Colonic mucosa (tissue), 4 donors: ENCODE measurements around the gene PEPD. TPM values are rescaled to one million over a fixed set of nuclear protein-coding genes. Genes with fewer than 3 reads are reported as not detected.

Experiments
- DNase-seq: peaks from one replicate; pipeline ENCODE4 v3.0.0-alpha.2; 2020
- H3K27ac ChIP-seq: fragments of 200-600 bp; one replicate; pipeline ENCODE4 v1.8.0; 2021
- H3K27me3 ChIP-seq: fragments of 200-600 bp; one replicate; pipeline ENCODE4 v1.8.0; 2021
- H3K36me3 ChIP-seq: fragments of 200-600 bp; one replicate; pipeline ENCODE4 v1.8.0; 2021
- H3K4me1 ChIP-seq: fragments of 200-600 bp; one replicate; pipeline ENCODE4 v1.8.0; 2021; ENCODE audit warnings: mild to moderate bottlenecking
- H3K4me3 ChIP-seq: fragments of 200-600 bp; one replicate; pipeline ENCODE4 v1.8.0; 2021
- H3K9ac ChIP-seq, 2 donors: one replicate each; pipeline ENCODE4 v1.7.0; 2013; ENCODE audit warnings: control low read depth in 2 of 2, low read depth in 2 of 2, low read length in 2 of 2
- H3K9me3 ChIP-seq: fragments of 200-600 bp; one replicate; pipeline ENCODE4 v1.8.0; 2021
- intact Hi-C: fragments of 100-400 bp; cut with DNase I; formaldehyde crosslinking; loops from one replicate; pipeline ENCODE4 v1.14.1; 2022
- total RNA-seq, 2 donors: library from RNA; stranded (reverse); fragmentation: NEBNext Ultra II Directional in 1 of 2; extraction: Animal tissue kit (Norgen Biotek cat#: 25700) in 1 of 2; gene quantifications; one replicate each; pipeline ENCODE4 v1.2.1, GENCODE V29; 2021
- TF ChIP-seq, protein P1 (sequence below): fragments of 200-600 bp; IDR thresholded peaks from one replicate; pipeline ENCODE4 v1.8.0; 2022; ENCODE audit warnings: antibody characterized with exemption, mild to moderate bottlenecking
- donor health status: healthy.
- donor health status: DM: no; HTN: no; CAD: no.
- donor health status: DM: no; HTN: no; CAD: no.

The PEPD gene
- total RNA-seq, 2 donors from 2014 or later: 47.9 to 71.4 TPM

GRCh38 chr19:33498391-33499000 lies 23.1 kb downstream of the PEPD start:
- DNase-seq: no peak
- H3K4me1 ChIP-seq: no peaks in the 10 kb centered on the region
- intact Hi-C loops: no loop called here

GRCh38 chr19:33497778-33498175 lies 23.8 kb downstream of the PEPD start:
- H3K36me3 ChIP-seq: no peaks in the 10 kb centered on the region
- no peaks in the 10 kb centered on the region for H3K27me3 ChIP-seq
- H3K4me1 ChIP-seq: no peaks in the 10 kb centered on the region
- H3K9ac ChIP-seq: no peak overlapping the region
- no peak for DNase-seq
- intact Hi-C loops: no loop called here
- TF ChIP-seq, protein P1, sequence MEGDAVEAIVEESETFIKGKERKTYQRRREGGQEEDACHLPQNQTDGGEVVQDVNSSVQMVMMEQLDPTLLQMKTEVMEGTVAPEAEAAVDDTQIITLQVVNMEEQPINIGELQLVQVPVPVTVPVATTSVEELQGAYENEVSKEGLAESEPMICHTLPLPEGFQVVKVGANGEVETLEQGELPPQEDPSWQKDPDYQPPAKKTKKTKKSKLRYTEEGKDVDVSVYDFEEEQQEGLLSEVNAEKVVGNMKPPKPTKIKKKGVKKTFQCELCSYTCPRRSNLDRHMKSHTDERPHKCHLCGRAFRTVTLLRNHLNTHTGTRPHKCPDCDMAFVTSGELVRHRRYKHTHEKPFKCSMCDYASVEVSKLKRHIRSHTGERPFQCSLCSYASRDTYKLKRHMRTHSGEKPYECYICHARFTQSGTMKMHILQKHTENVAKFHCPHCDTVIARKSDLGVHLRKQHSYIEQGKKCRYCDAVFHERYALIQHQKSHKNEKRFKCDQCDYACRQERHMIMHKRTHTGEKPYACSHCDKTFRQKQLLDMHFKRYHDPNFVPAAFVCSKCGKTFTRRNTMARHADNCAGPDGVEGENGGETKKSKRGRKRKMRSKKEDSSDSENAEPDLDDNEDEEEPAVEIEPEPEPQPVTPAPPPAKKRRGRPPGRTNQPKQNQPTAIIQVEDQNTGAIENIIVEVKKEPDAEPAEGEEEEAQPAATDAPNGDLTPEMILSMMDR: no peak
- no peak overlapping the region for H3K27ac ChIP-seq
- no peaks in the 10 kb centered on the region for H3K9me3 ChIP-seq
- no peak overlapping the region for H3K4me3 ChIP-seq

More at GRCh38 chr19:33498391-33499000, 23.1 kb downstream of the PEPD start:
- Histone ChIP-seq H3K4me3 (no peak overlapping the region), H3K9ac (no peak overlapping the region), H3K9me3 (no peaks in the 10 kb centered on the region), H3K27me3 (no peaks in the 10 kb centered on the region), H3K36me3 (no peaks in the 10 kb centered on the region), H3K27ac (no peak overlapping the region)
- TF ChIP-seq, protein P1: no peak

GRCh38 chr19:33497131-33497777 lies 24.3 kb downstream of the PEPD start:
- intact Hi-C loops: no loop called here
- Histone ChIP-seq H3K4me1 (no peaks in the 10 kb centered on the region), H3K9ac (no peak overlapping the region), H3K36me3 (no peaks in the 10 kb centered on the region), H3K27ac (no peak overlapping the region), H3K4me3 (no peak overlapping the region), H3K27me3 (no peaks in the 10 kb centered on the region), H3K9me3 (no peaks in the 10 kb centered on the region)
- TF ChIP-seq, protein P1: no peak
- DNase-seq: no peak

DNA sequence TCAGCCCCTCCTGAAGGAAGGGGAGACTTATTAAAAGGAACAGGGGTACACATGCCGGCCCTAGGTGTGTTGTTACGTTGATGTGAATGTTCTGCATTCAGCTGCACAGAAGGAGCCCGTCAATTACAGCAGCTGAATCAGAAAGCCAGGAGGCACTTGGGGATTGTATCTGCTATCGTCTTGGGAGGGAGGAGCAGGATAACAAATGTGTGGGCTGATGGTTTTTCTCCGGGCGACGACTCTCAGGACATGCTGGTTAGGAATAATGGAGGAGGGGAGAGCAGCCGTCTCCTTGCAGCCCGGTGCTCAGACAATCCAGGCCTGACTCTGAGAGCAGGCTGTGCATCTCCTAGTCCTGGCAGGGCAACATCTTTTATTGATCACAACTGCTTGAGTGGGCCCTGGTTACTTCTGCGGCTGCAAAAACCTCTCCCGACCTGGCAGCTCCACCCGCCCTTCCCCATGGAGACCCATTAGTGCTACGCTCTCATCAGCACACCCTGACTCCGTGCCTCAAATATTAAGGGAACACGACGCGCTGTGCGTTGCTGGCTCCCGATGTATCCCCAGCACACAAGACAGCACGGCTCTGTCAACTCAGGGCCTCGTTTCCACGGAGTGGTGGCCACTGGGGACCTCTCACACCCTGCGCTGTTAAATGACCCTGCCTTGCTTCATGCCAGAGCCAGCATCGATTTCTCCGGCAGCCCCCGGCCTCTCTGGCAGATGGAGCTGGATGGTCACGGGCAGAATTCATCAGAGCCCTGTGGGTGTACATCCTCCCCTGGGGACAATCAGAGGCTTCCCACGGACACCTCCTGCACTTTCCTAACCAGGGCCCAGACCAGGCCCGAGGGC lies 25.3 kb downstream of the PEPD start:
- no peaks in the 10 kb centered on the region for H3K9me3 ChIP-seq
- H3K36me3 ChIP-seq: no peaks in the 10 kb centered on the region
- H3K4me3 ChIP-seq: no peak overlapping the region
- H3K27me3 ChIP-seq: no peaks in the 10 kb centered on the region
- intact Hi-C loops: no loop called here
- no peak for DNase-seq
- no peak overlapping the region for H3K27ac ChIP-seq
- TF ChIP-seq, protein P1: no peak
- no peaks in the 10 kb centered on the region for H3K4me1 ChIP-seq
- H3K9ac ChIP-seq: no peak overlapping the region

DNA sequence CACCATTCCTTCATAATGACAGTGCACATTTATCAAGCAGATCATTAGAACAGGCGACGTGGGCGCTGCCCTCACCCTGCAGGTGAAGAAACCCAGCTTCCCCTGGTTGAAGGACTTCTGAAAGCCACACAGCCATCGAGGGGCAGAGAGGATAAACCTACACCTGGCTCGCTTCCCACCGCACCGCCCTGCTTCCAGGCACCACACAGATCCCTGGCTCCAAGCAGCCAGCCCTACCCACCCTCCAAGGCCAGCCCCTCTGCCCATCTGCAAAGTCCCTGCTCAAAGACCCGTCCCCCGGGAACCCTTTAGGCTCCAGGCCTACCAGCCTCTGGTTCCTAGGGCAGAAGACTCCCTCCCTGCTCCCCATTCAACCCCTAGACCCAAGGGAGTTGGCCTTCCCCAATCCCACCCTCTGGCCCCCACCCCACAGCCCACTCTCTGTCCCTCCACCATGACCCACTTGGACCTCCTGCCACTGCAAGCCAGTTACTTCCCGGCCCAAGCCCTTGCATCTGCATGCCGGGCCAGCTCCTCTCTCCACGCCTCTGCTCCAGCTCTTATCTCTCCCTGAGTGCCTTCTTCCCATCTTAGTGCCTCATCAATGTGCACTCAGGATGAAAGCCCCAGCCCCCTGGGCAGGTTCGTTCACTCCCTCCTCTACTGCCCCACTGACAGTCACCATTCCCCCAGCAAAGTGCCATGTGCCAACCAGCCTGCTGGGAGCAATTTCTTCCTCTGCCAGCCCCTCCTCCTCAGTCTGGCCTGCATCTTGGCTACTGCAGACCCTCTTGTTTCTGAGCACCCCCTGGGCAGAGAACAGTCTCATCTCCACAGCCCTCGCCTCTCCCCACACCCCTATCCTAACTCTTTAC lies 28.0 kb downstream of the PEPD start:
- TF ChIP-seq, protein P1: no peak
- H3K27ac ChIP-seq: no peak overlapping the region
- intact Hi-C loops: no loop called here
- H3K9ac ChIP-seq: no peak overlapping the region
- H3K27me3 ChIP-seq: no peaks in the 10 kb centered on the region
- no peaks in the 10 kb centered on the region for H3K4me1 ChIP-seq
- H3K36me3 ChIP-seq: no peaks in the 10 kb centered on the region
- no peaks in the 10 kb centered on the region for H3K9me3 ChIP-seq
- DNase-seq: no peak
- no peak overlapping the region for H3K4me3 ChIP-seq
